Measurements from ENCODE around the gene HS6ST3. TPM values are rescaled to one million over a fixed set of nuclear protein-coding genes. Genes with fewer than 3 reads are reported as not detected.
"Not testable (repeated sequence)": the region's sequence is repeated elsewhere in the genome, so short reads cannot be mapped to it uniquely, and the experiment has no call there.

Gene HS6ST3
- total RNA-seq, 1 experiment from 2014 or later = not detected

DNA sequence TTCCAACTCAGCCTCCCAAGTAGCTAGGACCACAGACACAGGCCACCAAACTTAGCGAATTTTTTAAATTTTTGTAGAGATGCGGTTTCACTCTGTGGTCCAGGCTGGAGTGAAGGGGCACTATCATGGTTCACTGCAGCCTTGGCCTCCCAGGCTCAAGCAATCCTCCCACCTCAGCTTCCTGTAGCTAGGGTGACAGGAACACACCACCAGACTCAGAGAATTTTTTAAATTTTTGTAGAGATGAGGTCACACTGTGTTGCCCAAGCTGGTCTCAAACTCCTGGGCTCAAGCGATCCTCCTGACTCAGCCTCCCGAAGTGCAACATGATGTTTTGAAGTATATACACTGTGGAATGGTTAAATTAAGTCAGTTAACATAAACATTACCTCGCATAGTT lies 640.8 kb downstream of the HS6ST3 start:
- Histone ChIP-seq H3K36me3 (no peaks in the 10 kb centered on the region), H3K9me3 (peaks cover 21% of the 10 kb centered on the region), H3K27me3 (no peaks in the 10 kb centered on the region), H3K4me3 (no peak overlapping the region)
- DNase-seq = peak; percentile 44

DNA sequence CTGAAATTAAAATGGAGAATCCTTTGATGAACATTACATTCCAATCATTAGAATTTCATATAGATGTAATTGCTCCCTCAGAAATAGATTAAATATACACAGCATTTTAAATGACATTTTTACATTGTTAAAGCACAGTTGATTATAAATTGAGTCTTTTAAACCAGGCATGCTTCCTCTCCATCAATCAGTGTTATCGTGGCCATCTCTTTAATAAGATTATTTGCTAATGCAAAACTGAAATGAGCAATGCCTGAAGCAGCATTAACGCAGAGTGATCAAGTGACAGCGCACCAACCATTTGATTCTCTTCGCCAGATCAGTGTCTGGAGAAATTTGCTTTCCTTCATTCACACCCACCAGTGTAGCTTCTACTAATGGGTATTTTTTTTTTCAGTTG lies 644.6 kb downstream of the HS6ST3 start:
- no peak overlapping the region for H3K4me3 ChIP-seq
- H3K36me3 ChIP-seq = no peaks in the 10 kb centered on the region
- DNase-seq = no peak
- H3K27me3 ChIP-seq = no peaks in the 10 kb centered on the region
- peaks cover 9% of the 10 kb centered on the region for H3K9me3 ChIP-seq

DNA sequence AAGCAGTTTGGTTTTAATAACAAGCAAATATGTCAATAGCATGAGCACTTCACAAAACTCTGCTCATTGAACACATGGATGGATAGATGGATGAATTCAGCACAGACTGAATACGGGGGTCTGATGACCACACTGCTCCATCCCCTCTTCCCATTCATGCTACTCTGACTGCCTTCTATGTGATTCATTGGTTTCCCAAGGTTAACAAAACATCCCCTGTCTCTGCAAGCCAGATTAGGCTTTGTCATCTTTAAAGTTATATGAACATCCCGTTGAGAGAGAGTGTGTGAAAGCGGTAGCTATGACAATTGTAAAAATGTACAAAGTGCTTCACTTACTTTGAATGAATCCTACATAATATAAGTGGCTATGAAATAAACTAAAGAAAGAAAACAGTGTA lies 651.9 kb downstream of the HS6ST3 start:
- H3K4me3 ChIP-seq = no peak overlapping the region
- H3K9me3 ChIP-seq = no peaks in the 10 kb centered on the region
- DNase-seq = no peak
- H3K27me3 ChIP-seq = no peaks in the 10 kb centered on the region
- no peaks in the 10 kb centered on the region for H3K36me3 ChIP-seq

DNA sequence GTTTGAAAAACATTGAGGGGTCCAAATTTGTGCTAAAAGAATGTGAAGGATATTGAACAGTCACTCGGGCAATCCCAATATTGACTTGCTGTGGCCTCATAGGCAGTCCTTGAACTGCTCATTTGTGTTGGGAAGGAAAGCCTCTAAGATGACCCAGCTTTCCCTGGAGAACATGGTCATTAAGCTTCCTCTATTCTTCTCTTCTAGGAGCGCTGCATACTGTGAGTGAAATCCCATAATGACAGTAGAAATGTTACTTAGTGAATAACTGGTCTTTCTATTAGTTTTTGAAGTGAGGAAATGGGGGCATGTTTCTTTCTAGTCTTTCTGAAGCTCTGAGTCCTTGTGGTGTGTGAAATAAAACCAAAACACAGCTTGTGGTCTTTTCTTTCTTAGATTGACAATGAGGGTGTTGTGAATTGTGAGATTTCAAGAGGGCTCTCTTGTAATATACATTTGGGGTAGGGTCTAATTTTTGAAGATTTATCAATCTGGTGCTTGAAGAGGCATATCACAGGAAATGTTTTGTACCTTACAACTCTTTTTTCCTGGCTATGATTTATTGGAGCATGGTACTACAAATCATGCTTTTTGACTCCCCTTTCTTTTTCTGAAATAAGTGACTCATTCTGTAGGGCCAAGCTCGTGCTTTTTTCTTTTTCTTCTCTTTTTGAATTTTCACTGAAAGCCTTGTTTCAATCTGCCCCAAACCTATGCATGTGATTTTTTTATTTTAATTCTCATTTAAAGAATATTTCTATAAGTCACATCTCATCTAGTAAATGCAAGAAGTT lies 653.6 kb downstream of the HS6ST3 start:
- H3K9me3 ChIP-seq = no peaks in the 10 kb centered on the region
- H3K27me3 ChIP-seq = no peaks in the 10 kb centered on the region
- H3K4me3 ChIP-seq = no peak overlapping the region
- no peak for DNase-seq
- H3K36me3 ChIP-seq = no peaks in the 10 kb centered on the region

DNA sequence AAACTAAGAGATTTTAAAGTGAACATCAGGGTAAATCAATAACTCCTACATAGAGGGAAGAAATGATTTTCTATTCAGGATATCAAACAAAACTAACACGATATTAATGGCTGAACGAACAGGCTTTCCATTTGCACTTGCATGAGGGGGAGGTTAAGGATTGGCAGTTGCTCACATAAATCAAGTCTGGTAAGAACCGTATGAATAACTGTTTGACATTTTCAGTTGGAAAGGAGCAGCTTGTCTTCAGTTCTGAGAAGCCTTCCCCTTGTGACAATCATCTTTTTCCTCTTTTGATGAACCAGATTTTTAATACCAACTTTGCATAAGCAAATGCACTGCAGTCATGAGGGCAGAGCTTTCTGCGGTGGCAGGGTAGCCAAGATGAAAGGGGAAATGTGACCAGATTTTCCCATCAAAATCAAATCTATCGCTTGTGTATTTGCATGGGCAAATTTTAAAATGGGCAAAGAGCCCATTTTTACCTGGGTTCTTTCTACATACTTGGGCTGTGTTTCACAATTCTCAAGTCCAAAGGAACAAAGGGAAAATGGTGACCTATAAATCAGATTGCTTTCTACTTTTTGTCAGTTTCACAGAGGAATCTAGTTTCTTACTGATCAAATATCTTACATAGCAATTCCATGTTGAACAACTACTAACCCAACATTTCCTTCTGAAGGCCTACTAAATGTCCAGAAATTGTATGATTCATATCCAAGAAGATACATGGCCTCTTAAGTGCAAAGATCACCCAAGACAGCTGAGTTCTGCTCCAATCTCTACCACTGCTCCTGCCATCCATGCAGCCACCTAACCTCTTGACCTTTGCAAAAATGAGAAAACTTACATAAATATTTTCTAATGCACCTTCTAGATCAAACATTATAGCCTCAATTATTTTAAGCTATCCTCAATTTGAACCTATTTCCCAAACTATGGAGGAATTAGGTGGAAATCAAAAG lies 654.7 kb downstream of the HS6ST3 start:
- no peak for DNase-seq
- Histone ChIP-seq H3K27me3 (no peaks in the 10 kb centered on the region), H3K9me3 (no peaks in the 10 kb centered on the region)

DNA sequence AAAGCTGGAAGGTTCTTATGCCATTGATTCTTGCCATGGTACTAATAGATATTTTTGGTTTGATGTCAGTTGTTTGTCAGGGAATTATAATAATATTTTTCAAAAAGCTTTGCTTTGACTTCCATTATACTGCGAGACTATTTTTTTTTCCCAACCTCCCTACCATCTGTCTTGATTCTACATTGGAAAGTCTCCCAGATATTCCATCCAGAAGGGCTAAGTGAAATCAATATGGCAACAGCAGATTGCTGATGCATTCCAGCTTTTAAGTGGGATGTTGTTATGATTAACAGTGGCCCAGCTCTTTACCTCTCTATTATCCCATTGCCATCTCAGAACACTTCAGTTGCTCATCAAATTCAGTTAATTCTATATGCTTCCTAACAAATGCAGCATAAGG lies 657.0 kb downstream of the HS6ST3 start:
- DNase-seq = no peak

More for the DNA sequence above, 654.7 kb downstream of the HS6ST3 start:
- H3K36me3 ChIP-seq = no peaks in the 10 kb centered on the region
- H3K4me3 ChIP-seq = no peak overlapping the region

DNA sequence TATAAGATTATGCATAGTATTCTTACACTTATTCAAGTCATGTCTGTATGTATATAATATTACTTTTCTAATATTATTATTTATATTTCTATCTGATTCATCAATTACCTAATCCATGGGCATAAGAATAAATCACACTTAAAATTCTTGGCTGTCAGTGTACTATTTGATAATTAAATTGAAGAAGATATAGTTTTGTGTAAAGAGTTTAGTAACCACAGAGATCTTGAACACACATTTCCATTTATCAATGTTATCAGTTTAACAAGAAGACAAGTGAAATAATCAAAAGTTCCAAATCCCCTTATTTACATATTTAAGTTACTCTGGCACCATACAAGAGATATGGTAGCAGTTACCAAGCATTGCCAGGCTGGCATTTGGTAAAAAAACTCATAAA lies 659.9 kb downstream of the HS6ST3 start:
- H3K4me3 ChIP-seq = no peak overlapping the region
- no peak for DNase-seq
- H3K9me3 ChIP-seq = no peaks in the 10 kb centered on the region
- H3K36me3 ChIP-seq = no peaks in the 10 kb centered on the region
- H3K27me3 ChIP-seq = no peaks in the 10 kb centered on the region

More for the DNA sequence above, 657.0 kb downstream of the HS6ST3 start:
- no peaks in the 10 kb centered on the region for H3K9me3 ChIP-seq
- H3K36me3 ChIP-seq = no peaks in the 10 kb centered on the region
- no peak overlapping the region for H3K4me3 ChIP-seq
- H3K27me3 ChIP-seq = no peaks in the 10 kb centered on the region

DNA sequence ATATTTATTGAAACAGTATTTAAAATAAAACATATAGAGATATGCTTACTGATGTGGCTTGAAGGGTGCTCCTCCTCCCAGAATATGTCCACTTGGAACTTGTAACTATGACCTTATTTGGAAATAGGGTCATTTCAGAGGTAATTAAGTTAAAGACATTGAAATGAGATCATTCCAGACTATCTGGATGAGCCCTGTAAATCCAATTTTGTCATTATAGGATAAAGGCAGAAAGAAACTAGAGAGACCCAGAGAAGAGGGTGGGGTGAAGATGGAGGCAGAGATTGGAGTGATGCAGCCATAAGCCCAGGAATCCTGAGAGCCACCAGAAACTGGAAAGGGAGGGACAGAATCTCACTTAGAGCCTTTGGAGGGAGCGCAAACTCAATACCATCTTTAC lies 661.2 kb downstream of the HS6ST3 start:
- H3K9me3 ChIP-seq = no peaks in the 10 kb centered on the region
- H3K4me3 ChIP-seq = no peak overlapping the region
- H3K36me3 ChIP-seq = no peaks in the 10 kb centered on the region
- DNase-seq = no peak
- no peaks in the 10 kb centered on the region for H3K27me3 ChIP-seq

DNA sequence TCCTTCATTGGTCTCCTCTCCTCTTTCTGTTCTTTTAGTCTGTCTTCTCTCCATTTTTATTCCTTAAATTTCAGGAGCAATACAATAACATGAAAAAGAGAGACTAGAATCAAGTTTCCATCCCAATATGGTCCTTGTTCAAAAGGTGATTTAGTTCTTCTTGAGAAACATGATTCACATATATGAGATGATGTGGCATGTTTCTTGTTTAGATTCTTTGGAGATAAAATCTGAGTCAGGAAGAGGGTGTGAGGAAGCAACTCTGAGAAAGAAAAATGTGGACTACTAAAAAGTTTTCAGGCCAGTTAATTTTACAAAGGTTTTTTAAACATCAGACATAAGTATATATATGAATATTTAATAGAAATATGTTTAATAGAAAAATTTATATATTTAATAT lies 673.0 kb downstream of the HS6ST3 start:
- Histone ChIP-seq H3K9me3 (no peaks in the 10 kb centered on the region), H3K36me3 (no peaks in the 10 kb centered on the region), H3K27me3 (no peaks in the 10 kb centered on the region), H3K4me3 (no peak overlapping the region)
- DNase-seq = no peak

DNA sequence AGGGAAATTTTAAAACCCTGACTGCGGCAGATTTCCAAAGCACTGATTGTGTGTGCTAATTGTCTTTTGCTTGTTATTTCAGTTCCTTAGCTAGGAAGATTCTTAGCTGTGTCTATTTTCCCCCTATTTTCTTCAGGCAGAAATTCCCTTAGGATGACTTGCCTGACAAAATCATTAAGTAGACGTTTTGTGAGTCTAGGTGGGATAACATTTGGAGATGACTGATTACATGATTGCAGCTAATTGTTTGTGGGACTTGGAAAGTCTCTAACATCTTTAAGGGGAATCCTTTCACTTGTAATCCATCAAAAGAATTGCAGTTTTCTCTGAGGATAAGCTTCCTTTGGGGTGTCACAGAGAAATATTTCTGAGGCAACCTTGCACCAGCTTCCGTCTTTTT lies 676.4 kb downstream of the HS6ST3 start:
- Histone ChIP-seq H3K36me3 (no peaks in the 10 kb centered on the region; the same call in 1 of the 2 replicates), H3K27me3 (no peaks in the 10 kb centered on the region), H3K9me3 (no peaks in the 10 kb centered on the region), H3K4me3 (no peak overlapping the region)
- DNase-seq = no peak

DNA sequence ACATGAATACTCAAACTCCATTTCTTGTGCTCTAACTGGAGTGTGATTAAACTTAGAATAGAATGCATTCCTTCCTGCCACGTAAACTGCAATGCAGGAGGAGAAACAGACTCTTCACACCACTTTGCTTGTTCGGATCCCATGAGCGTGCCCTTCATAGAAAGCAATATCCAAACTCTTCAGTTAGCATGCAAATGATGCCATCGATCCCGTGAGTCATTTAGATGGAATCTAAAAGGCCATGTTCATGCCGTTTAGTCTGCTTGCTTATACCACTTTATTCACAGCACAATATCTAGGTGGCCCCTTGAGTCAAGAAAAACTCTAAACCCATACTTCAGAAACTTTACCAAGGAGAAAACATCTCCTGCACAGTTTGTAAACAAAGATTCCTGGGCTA lies 678.6 kb downstream of the HS6ST3 start:
- no peaks in the 10 kb centered on the region for H3K9me3 ChIP-seq
- peak; percentile 12 for DNase-seq
- no peak overlapping the region for H3K4me3 ChIP-seq
- no peaks in the 10 kb centered on the region for H3K27me3 ChIP-seq
- H3K36me3 ChIP-seq = no peaks in the 10 kb centered on the region; the same call in 1 of the 2 replicates

DNA sequence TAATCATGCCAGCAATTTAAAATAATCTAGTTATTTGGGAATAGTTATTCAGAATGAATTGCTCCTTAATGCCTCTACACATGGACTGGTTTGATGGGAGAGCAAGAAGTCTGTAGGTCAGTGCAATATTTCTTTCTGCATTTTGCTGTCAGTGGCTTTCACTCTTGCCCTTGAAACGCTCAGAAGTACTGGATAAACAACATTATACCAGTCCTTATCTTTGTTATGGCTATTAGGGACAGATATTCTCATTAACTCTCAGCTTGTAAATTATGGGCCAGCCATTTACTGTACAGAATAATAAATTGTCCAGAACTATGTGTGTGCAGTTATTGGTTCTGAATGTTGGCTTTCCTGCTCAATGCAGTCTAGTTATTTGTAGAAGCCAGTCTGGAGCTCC lies 680.0 kb downstream of the HS6ST3 start:
- Histone ChIP-seq H3K9me3 (no peaks in the 10 kb centered on the region), H3K4me3 (no peak overlapping the region), H3K36me3 (no peaks in the 10 kb centered on the region; the same call in 1 of the 2 replicates), H3K27me3 (no peaks in the 10 kb centered on the region)
- no peak for DNase-seq

DNA sequence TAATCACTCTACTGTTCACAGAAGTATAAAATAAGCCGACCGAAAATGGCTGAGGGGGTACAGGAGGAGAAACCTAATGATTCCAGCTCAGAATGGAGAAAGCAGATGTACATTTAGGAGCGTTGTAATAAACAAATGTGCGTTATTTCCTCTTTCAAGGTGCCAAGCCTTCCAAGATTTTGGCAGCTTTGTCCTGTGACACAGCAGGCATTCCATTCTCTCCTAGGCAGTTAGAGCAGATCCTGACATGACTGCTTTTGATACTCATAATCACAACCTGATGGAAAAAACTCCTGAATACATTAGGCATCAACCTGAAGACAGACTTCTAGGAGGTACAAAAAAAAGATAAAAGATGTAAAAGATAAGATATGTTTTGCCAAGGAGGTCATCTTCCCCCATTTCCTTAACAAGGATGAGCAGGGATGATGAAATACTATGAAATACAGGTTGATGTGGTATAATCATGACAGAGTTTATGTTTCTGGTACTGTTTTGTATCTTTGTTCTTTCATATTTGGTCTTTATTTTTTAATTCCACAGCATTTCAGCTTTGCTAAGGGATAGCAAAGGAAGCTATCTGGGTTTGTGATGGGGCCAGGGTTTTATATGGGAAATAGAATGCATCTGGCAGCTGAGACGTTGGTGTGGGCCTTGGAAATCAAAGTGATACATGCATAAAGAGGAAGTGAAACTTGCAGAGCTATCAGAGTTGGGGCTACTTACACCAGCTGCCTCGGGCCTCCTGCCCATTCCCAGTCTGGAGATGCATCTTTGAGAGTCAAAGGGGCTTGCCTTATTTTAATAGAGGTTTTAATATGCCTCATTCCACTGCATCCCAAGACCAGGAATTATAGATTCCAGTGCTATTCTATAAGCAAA lies 681.8 kb downstream of the HS6ST3 start:
- DNase-seq = peak; percentile 53
- H3K4me3 ChIP-seq = no peak overlapping the region
- no peaks in the 10 kb centered on the region; the same call in 1 of the 2 replicates for H3K9me3 ChIP-seq
- no peaks in the 10 kb centered on the region; the same call in none of the 2 replicates for H3K36me3 ChIP-seq
- no peaks in the 10 kb centered on the region for H3K27me3 ChIP-seq

DNA sequence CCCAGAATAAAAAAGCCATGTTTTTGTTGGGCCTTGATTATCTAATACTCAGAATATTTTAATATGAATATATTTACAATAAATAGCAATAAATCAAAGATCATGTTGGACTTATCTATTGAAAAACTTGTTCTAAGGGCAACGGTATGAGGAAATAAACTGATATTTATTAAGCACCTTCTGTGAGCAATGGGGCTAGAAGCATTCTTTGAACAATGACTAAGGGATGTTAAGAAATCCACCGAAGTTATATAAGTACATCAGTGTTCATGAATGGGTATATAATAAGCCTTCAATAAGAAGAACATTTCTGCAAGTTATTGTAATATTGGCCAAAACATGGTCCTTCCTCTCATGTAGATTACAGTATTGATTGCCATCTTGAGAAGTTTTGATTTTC lies 682.5 kb downstream of the HS6ST3 start:
- DNase-seq = no peak
- Histone ChIP-seq H3K36me3 (no peaks in the 10 kb centered on the region; the same call in none of the 2 replicates), H3K27me3 (no peaks in the 10 kb centered on the region), H3K4me3 (no peak overlapping the region), H3K9me3 (peaks cover 6% of the 10 kb centered on the region)

DNA sequence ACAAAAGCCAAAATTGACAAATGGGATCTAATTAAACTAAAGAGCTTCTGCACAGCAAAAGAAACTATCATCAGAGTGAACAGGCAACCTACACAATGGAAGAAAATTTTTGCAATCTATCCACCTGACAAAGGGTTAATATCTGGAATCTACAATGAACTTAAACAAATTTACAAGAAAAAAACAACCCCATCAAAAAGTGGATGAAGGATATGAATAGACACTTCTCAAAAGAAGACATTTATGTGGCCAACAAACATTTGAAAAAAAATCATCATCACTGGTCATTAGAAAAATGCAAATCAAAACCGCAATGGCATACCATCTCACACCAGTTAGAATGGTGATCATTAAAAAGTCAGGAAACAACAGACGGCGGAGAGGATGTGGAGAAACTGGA lies 688.4 kb downstream of the HS6ST3 start:
- H3K9me3 ChIP-seq = peaks cover 20% of the 10 kb centered on the region
- not testable (repeated sequence) for H3K36me3 ChIP-seq, H3K27me3 ChIP-seq, DNase-seq, H3K4me3 ChIP-seq

DNA sequence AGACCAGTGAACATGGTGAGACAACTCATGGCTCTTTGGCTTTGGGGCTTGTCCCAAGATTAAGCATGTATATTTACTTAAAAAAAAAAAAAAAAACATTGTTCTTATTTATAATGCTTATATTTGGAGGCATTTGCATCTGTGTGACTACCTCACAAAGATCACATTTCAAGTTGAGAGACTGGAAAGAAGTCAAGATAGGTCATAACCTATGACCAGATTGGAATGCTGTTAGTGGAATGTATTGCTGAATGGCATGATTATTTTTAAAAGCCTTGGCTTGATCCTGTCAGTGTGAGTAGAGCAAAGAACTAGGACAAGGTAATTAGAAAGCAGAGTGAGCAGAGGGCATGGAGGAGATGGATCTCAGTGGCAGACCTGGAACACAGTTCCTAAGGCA lies 689.8 kb downstream of the HS6ST3 start:
- no peak overlapping the region for H3K4me3 ChIP-seq

More for the DNA sequence above, 689.8 kb downstream of the HS6ST3 start:
- DNase-seq = peak; percentile 67
- Histone ChIP-seq H3K27me3 (no peaks in the 10 kb centered on the region), H3K36me3 (no peaks in the 10 kb centered on the region; the same call in 1 of the 2 replicates), H3K9me3 (peaks cover 20% of the 10 kb centered on the region)
